Raji (cell line): ENCODE measurements around the gene ARFRP1.

Source experiments
- POLR2A ChIP-seq: IDR thresholded peaks from 2 replicates; pipeline ENCODE4 v1.6.1; 2011; ENCODE audit warnings: low read depth, low read length, control low read depth; ENCODE audit not compliant: insufficient read depth

Gene ARFRP1

DNA sequence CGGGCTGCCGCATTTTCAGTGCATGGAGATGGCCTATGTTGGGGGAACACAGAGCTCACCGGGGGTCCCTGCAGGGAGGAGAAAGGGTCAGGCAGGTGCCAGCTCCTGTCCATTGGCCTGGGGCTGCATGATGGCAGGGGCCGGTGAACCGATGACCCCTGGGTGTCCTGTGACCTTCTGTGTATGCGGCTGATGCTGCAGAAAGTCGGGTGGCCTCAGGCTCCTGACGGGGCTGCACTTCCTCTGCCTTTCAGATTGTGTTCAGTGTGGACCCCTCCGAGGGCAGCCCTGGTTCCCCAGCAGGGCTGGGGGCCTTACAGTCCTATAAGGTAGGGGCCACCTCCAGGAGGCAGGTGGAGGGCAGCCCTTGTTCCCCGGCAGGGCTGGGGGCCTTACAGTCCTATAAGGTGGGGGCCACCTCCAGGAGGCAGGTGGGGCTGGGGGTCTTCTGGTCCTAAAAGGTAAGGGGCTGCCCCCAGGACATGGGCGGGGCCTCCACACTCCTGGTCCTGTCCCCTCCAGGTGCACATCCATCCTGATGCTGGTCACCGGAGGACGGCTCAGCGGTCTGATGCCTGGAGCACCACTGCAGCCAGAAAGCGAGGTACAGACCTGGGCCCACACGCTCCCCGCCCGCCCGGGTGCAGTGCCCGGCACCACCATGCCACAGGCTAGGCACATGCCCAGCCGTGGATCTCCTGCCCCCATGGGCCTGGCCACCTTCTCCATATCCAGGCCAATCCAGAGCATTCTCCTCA lies 22.3 kb downstream of the ARFRP1 start:
- no peak for TF ChIP-seq POLR2A

DNA sequence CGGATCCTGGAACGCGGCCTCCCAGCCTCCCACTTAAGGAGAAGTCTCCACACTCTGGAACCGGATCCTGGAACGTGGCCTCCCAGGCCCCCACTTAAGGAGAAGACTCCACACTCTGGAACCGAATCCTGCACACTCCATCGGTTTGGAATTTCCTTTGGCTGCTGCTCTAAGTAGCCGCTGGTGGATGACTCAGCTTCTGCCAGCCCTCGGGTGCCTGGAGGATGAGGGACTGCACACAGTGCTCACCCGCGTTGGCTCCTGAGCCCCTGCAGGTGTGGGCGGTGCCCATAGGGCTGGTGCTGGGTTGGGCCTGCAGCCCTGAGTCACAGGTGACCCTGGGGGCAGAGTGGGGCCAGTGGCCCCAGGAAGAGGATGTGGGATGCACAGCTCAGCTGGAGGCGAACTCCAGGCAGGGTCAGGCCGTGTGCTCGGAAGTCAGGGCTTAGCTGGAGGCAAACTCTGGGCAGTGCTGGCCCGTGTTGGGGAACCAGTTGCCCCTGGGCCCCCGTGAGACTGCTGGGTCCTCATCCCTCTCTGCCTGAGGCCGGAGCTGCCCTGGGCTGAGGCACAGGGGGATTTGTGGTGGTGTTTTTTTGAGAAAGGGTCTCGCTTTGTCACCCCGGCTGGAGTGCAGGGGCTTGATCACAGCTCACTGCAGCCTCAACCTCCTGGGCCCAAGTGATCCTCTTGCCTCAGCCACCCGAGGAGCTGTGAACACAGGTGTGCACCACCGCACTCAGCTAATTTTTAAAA lies 25.2 kb downstream of the ARFRP1 start:
- TF ChIP-seq POLR2A, result no peak

DNA sequence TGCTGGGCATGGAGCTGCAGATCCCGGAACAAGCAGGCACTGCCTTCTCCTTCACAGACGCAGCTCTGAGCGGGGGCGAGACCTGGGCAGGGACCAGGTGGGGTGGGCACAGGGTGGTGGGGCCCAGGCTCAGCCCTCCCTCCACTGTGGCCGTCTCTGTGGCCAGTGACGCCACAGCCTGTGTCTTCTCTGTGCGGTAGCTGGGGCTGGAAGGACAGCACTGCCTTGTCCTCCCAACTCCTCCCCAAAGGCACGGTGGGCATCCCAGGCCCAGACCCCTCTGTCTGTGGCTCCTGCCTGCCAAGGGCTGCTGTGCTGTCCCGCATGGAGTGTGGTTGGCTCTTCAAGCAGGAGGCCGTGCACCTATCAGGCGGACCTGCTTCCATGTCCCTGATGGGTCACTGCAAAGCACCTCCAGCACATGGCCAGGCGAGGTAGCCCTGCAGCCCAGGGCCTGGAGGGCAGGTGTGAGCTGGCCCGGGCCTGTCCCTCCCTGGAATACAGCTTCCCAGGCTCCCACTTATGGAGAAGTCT lies 26.1 kb downstream of the ARFRP1 start:
- TF ChIP-seq POLR2A, result no peak

DNA sequence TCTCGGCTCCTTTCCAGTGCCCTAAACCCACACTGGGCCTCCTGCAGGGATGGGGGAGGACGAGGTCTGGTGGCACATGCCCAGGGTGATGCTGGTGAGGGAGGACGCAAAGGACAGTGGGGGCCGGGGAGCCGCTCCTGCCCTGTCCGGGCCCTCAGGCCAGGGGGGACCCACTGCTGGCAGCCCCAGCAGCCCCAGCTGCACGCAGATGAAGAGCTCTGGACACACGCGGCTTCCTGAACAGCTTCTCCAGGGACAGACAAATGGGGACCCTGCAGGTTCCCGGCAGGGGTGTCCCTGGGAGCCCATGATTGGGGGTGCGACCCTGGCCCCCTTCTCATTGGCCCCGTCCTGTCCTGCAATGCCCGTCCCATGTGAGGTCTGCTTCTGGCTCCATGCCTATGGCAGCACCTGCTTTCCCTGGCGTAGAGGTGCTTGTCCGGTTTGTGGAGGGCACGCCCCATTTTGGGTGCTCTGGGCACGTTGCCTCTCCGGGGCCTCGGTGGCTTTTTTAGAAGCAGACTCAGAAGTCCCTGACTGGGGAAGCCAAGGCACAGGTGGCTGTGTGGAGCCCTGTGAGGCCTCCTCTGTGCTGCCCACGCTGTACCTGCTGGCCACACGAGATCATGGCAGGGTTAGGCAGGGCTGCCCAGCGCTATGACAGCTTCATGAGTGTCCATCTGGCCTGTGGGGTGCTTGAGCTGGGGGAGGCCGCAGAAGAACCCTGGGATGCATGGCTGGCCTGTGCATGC lies 26.7 kb downstream of the ARFRP1 start:
- TF ChIP-seq POLR2A, result no peak

DNA sequence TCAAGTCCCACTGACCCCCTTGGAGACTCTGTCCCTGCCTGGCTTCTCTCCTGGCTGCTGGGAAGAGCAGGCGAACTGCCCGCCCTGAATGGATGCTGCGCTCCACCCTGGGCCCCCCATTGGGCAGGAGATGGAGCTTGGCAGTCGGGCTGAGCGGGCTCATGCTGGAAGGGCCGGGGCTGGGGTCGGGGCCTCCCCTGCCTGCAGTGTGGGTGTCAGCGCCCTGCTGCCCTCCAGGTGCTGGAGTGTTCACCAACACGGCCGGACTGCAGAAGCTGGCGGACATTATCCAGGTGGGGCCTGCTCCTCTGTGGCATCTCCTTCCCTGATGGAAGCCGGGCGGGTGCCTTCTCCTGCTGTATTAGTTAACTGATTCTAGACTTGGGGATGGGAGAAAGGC lies 27.3 kb downstream of the ARFRP1 start:
- no peak for TF ChIP-seq POLR2A

DNA sequence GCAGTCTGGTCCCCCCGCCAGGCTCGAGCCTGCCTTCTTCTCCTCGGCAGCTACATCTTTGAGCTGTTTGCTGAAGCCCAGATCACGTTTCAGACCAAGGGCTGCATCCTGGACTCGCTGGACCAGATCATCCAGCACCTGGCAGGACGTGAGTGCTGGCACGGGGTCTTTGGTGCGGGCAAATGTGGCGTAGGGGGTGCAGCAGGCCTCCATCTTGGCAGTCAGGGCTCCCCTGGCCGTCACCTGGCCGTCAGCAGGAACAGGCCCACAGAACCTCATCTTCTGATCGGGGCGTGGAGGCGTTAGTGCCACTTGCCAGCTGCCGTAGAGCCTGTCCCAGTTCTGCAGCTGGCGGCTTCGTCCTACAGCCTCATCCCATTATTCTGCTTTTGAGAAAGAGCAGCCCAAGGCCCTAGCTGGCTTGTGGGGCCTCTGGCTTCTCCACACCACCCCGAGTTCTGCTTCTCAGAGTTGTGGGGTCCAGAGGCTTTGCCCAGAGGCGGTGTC lies 27.9 kb downstream of the ARFRP1 start:
- no peak for TF ChIP-seq POLR2A

DNA sequence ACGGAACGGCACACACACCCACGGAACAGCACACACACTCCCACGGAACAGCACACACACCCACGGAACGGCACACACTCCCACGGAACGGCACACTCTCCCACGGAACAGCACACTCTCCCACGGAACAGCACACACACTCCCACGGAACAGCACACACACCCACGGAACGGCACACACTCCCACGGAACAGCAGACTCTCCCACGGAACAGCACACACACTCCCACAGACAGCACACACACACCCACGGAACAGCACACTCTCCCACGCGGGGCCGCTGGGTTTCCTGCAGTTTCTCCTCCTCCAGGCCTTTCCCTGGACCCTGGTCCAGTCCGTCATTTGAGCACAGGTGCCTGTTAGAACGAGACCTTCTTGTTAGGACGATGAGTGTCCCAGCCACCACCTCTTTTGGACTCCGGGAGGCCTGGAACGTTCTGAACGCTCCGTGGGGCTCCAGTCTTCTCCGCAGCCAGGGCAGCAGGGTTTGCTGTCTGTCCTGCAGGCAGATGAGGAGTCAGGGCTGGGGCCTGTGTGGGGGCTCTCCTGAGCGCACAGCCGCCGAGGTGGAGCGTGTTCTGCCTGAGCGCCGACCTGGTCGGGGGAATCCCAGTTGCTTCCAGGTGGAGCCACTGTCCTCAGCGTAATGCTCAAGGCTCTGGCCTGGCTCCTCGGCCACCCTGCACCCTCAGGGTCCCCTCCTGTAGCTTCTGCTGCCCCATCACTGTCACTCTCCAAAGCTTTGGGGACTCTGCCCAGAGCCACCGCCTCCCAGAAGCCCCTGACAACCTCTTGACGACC lies 28.9 kb downstream of the ARFRP1 start:
- no peak for TF ChIP-seq POLR2A

DNA sequence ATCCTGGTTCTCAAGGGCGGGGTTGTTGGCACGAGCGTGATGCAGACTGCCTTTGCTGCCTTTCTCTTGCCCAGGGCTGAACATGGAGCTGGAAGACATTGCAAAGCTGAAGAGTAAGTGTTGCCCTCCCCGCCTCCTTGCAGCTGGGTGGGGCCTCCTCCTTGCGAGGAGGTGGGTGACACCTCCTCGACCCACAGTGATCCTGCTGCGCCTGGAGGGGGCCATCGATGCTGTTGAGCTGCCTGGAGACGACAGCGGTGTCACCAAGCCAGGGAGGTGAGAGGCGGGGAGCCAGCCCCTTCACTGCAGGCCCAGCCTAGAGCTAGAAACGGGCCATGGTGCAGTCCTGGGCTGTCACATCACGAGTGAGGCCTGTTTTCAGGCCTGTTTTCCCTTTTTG lies 29.7 kb downstream of the ARFRP1 start:
- TF ChIP-seq POLR2A, result no peak

DNA sequence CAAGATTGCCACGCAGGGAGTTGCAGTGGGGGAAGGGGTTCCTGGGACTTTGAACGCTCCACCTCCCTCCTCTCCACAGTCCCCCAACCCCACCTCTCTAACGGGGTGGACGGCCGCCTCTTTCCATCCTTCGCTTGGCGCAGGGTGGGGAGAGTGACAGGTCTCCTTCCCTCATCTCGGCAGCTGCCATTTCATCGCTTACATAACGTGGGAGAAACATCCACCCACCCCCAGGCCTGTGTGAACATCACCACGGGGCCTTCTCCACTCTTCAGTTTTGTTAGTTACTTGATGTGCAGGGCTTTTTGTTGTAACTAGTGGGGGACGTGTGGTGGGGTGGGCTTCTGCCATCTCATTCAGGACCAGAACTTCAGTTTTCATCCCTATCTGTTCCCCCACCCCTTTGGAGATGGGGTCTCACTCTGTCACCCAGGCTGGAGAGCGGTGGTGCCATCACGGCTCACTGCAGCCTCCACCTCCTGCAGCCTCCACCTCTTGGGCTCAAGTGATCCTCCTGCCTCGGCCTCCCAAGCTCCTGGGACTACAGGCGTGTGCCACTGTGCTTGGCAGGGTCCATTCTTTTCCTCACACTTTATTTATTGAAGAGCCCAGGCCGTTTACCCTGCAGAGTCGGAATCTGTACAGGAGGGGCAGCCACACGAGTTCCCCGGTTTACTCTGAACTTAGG lies 32.0 kb downstream of the ARFRP1 start:
- no peak for TF ChIP-seq POLR2A

DNA sequence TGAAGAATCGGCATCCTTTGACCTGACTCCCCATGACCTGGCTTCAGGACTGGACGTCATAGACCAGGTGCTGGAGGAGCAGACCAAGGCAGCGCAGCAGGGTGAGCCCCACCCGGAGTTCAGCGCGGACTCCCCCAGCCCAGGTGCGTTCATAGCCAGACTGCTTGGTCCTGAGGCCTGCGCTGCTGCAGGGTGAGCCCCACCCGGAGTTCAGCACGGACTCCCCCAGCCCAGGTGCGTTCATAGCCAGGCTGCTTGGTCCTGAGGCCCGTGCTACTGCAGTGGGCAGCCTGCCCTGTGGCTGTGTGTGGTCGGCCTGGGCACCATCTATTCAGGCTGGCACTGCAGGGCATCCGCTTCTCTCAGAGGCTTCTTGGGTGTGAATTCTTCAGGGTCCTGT lies 33.8 kb downstream of the ARFRP1 start:
- TF ChIP-seq POLR2A, result no peak

DNA sequence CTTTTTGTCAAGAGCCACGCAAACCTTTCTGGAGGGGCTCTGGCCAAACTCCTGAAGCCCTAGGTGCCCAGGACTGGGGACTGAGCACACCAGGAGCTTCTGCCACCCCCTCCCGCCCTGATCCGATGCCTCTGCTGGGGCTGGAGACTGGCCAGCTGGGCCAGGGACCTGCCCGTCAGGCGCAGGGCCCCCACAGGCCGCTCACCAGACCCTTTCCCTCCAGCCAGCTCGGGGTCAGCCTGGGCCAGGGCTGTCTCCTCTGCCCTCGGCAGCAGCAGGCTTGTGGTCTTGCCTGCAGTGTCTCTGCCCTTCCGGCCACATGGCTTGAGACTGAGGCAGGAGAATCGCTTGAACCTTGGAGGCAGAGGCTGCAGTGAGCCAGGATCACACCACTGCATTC lies 35.1 kb downstream of the ARFRP1 start:
- TF ChIP-seq POLR2A, result no peak

DNA sequence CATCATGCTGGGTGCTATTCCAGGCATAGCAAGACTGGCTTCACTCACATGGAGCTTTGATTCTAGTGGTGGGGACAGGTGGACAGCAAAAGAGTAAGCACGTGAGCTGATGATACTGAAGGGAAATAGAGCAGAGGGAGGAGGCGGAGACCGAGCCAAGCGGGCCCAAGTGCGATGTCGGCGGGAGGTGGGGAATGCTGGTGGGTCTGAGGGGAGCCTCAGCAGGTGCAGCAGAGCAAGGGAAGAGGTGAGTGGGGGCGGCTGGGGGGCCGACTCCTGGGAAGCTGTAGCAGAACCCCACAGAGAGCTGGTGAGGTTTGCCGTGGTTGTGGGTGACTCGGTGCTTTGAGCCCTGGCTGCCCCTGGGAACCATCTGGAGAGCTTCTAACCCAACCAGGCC lies 39.4 kb downstream of the ARFRP1 start:
- no peak for TF ChIP-seq POLR2A

DNA sequence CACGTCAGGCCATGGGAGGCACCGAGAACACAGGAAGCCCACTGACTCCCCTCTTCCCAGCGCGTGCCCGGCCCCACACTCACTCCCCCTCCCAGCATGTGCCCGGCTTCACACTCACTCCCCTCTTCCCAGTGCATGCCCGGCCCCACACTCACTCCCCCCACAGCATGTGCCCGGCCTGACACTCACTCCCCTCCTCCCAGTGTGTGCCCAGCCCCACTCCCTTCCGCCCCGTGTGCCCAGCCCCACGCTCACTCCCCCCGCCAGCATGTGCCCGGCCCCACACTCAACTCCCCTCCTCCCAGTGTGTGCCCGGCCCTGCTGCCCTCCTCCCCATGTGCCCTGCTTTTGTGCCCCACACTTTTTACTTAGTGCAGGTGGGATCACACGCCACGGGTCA lies 39.9 kb downstream of the ARFRP1 start:
- TF ChIP-seq POLR2A, result no peak

DNA sequence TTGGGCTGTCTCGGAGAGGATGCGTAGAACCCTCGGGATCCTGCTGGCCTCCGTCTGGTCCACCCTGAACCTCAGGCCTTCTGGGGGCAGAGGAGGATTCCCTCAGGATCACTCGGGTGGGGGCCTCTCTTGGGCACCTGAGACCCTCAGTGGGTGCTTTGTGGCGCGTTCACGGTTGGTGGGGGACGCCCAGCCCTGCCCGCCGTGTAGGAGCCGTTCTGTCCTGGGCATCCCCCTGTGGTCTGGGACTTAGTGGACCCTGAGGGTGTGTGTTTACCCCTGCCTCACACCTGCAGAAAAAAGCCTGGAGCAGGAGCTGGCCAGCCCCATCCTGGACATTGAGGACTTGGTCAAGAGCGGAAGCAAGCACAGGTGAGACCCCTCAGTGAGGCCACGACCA lies 42.1 kb downstream of the ARFRP1 start:
- no peak for TF ChIP-seq POLR2A
